Measurements from ENCODE around the gene PIK3C2G. TPM values are rescaled to one million over a fixed set of nuclear protein-coding genes. Genes with fewer than 3 reads are reported as not detected.

The PIK3C2G gene
- total RNA-seq, 1 experiment from 2014 or later, result not detected

GRCh38 chr12:18479256-18479655 lies 217.9 kb downstream of the PIK3C2G start:
- no TSS peak for BruUV-seq (replicated peaks)
- Histone ChIP-seq H3K4me1 (ENCODE audit: control insufficient read depth, insufficient read depth, low read length) (no peaks in the 10 kb centered on the region), H3K27ac (ENCODE audit: low read length) (no peak overlapping the region), H3K27me3 (ENCODE audit: control insufficient read depth, insufficient read depth, low read length) (no peaks in the 10 kb centered on the region), H3K9me3 (ENCODE audit: control insufficient read depth, insufficient read depth, low read depth, low read length) (no peaks in the 10 kb centered on the region), H3K4me3 (ENCODE audit: low read depth in 2 of 2, low read length in 2 of 2) (no peak overlapping the region), H3K36me3 (ENCODE audit: control insufficient read depth, insufficient read depth, low read length) (no peaks in the 10 kb centered on the region)
- ChIA-PET CTCF (no interaction called here), POLR2A (no interaction called here)
- TF ChIP-seq REST (IDR thresholded peaks at IDR 0.05; ENCODE audit: insufficient read depth in 1 of 2, low read depth in 2 of 2, low read length in 1 of 2) (no peak), SIN3A (IDR thresholded peaks at IDR 0.05; ENCODE audit: borderline replicate concordance, insufficient read depth, low read depth, low read length) (no peak), CTCF (IDR thresholded peaks at IDR 0.05) (no peak), TCF7L2 (IDR thresholded peaks at IDR 0.05; ENCODE audit: low read depth, low read length) (no peak), POLR2AphosphoS5 (IDR thresholded peaks at IDR 0.05; ENCODE audit: low read depth, low read length) (no peak)
- intact Hi-C loops (cut with micrococcal nuclease; ENCODE audit: unreplicated experiment), result no loop called here
- in situ Hi-C loops (cut with HindIII; ENCODE audit: low pct_unique_long_range_greater_than_20kb, low sequenced_read_pairs), result no loop called here
- DNase-seq (ENCODE audit: low read depth, low spot score) (no peak), ATAC-seq (no peak)

- Histone ChIP-seq H3K9me3 (ENCODE audit: control insufficient read depth, insufficient read depth, low read depth, low read length) (no peaks in the 10 kb centered on the region), H3K4me3 (ENCODE audit: low read depth in 2 of 2, low read length in 2 of 2) (no peak overlapping the region), H3K4me1 (ENCODE audit: control insufficient read depth, insufficient read depth, low read length) (no peaks in the 10 kb centered on the region), H3K27ac (ENCODE audit: low read length) (no peak overlapping the region), H3K27me3 (ENCODE audit: control insufficient read depth, insufficient read depth, low read length) (no peaks in the 10 kb centered on the region), H3K36me3 (ENCODE audit: control insufficient read depth, insufficient read depth, low read length) (no peaks in the 10 kb centered on the region)
- in situ Hi-C loops (cut with HindIII; ENCODE audit: low pct_unique_long_range_greater_than_20kb, low sequenced_read_pairs) (no loop called here), intact Hi-C loops (cut with micrococcal nuclease; ENCODE audit: unreplicated experiment) (no loop called here)
- no TSS peak for BruUV-seq (replicated peaks)
- TF ChIP-seq POLR2AphosphoS5 (IDR thresholded peaks at IDR 0.05; ENCODE audit: low read depth, low read length) (no peak), REST (IDR thresholded peaks at IDR 0.05; ENCODE audit: insufficient read depth in 1 of 2, low read depth in 2 of 2, low read length in 1 of 2) (no peak), SIN3A (IDR thresholded peaks at IDR 0.05; ENCODE audit: borderline replicate concordance, insufficient read depth, low read depth, low read length) (no peak), TCF7L2 (IDR thresholded peaks at IDR 0.05; ENCODE audit: low read depth, low read length) (no peak), CTCF (IDR thresholded peaks at IDR 0.05) (no peak)
- DNase-seq (ENCODE audit: low read depth, low spot score) (no peak), ATAC-seq (no peak)
- POLR2A ChIA-PET, result no interaction called here
- CTCF ChIA-PET, result no interaction called here
Observed at GRCh38 chr12:18482601-18483120, 221.3 kb downstream of the PIK3C2G start.
